GM10847 (cell line): ENCODE measurements around the gene STK24.

ENCODE experiments used
- POLR2A ChIP-seq: IDR thresholded peaks from 2 replicates; pipeline ENCODE4 v1.6.1; 2011; ENCODE audit not compliant: insufficient read length; ENCODE audit errors: extremely low read depth

STK24 gene

DNA sequence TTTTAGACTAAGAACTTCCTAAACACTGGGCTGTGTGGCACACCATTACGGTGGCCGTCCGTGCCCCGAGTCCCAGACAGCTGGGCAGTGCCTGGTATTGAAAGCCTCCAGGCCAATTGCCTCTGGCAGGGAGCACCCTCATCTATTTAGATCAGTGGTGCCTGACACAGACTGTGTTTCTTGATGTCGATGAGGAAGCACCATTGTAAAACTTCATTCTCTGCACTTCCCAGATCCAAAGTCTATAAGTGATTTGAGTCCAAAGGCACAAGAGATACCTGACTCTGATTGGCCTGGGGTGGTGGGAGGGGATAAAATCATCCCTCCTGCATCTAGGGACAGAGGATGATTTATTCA is 8.5 kb upstream of the STK24 start:
- no peak for TF ChIP-seq POLR2A

DNA sequence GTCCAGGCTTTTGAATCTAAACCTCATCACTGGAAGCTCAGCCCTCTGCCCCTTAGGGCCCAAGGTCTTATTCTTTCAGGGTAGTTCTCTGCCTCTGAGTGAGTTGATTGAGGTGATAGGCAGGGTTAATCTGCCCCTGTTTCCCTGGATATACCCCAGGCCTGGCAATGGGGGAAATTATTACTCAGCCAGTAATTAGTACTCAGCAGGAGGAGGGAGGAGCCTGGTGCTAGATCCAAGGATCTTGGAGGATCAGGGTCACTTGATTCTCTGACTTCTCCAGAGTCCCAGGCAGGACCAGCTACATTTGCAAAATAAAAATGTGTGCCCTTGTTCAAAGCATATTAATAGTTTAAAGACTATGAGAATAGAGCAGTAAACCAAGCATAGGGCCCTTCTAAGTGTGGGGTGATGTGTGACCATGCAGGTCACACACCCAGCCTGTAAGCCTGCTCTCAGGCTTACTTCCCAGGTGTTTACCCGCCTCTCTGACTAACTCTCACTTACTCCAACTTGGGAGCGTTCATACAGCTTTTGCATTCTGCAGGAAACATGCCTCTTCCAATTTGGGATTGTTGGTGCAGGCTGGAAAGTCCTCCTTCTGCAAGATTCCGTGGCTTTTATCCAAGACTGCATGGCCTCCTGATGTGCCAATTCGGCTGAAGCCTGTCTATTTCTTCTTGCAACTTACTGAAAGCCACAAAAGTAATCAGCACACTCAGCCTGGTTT is 7.9 kb upstream of the STK24 start:
- no peak for TF ChIP-seq POLR2A

DNA sequence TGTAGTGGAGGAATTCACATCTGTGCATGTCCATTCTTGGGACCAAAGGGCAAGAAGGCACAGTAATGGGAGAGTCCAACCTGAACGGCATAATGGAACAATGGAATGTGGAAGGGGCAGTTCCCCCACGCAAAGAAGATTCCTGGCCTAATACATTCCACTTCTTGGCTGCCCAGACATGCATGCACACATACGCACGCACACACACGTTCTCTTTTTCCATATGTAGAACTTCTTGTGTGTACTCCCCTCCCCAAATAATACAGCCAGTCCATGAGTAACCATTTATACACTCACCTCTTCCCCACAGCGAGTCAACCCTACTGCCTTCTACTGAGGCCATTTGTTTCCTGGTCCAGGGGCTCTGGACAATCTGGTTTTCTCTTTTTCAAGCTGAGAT is 6.0 kb upstream of the STK24 start:
- no peak for TF ChIP-seq POLR2A

DNA sequence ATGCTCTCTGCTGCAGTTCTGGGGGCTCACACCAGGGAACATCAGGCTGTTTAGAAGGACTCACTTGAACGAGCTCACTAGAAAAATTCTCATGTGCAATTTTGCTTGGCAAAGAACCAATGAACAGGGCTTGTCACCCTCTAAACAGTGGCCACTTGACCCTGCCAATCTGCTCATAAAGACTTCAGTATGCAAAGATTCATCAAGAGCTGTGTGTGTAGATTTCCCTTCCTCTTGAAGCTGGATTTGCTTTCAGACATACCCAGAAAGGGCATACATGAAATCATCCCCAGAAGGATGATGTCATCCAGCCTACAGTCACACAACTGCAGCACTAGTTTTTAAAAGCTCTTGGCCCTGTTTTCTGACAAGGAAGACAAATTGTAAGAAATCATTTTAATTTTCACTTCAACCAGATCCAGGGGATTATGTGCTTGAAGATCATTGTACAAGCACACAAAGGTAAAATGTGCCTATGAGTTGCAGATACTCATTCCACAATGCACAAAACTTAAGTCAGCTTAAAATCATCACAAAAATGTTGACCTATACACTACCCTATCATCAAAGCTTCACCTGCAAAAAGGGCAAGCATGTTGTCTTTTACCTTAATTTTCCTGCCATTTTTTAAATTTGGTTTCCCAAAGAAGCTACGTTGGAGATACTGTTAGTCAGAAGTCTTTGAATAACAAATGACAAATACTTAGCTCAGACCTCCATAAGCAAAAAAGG is 5.2 kb upstream of the STK24 start:
- no peak for TF ChIP-seq POLR2A

DNA sequence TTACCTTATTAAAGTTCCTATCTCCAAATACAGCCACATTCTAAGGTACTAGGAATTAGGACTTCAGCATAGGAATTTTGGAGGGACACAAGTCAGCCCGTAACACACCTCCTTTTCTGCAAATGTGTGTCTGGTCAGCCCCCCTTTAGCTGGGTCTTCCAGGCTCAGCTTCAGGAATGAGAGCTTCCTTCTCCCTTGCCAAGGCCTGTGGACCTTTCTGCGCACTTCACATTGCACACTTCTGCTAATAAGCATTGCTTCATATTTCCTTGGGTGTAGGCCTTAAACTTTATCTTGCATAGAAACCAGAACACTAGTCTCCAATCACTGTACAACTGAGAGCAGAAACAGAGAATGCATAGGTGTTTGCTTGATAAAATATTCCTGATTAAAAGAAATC is 4.5 kb upstream of the STK24 start:
- TF ChIP-seq POLR2A, result no peak

DNA sequence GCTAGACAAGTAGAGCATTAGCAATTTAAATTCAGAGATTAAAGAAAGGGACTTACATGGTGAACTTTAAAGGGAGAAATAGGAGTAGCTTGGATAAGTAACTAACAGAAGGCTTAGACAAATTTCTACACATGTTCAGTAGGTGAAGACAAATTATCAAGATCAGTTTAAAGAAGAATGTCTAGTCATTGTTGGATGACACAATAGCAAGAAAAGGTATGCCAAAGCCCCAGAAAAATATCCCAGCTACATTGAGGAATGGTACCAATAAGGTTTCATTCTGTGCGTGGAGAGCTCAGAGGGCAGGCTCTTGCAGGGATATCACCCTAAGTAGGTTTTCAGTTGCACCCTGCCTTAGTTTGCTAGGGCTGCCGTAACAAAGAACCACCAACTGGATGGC is 3.5 kb upstream of the STK24 start:
- no peak for TF ChIP-seq POLR2A

DNA sequence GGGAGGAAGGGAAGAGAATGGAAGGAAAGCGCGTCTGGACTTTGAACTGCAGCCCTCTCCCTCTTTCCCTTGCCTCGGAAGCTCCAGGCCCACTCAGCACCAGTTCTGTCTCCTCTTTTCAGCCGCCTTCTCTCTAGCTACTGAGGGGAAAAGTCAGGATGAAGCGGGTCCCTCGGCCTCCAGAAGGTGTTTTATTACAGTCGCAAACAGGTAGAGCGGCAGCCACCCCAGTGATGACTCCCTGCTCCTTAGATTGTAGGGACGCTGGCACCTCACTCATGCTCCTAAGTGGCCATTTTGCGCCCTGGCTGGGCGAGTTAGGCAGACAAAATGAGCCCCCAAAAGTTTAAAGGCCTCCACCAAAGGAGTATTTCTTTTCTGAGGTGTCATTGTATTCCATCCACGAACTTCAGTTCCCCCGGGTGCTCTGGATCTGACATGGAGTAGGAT is 954 bp upstream of the STK24 start:
- TF ChIP-seq POLR2A, result no peak

DNA sequence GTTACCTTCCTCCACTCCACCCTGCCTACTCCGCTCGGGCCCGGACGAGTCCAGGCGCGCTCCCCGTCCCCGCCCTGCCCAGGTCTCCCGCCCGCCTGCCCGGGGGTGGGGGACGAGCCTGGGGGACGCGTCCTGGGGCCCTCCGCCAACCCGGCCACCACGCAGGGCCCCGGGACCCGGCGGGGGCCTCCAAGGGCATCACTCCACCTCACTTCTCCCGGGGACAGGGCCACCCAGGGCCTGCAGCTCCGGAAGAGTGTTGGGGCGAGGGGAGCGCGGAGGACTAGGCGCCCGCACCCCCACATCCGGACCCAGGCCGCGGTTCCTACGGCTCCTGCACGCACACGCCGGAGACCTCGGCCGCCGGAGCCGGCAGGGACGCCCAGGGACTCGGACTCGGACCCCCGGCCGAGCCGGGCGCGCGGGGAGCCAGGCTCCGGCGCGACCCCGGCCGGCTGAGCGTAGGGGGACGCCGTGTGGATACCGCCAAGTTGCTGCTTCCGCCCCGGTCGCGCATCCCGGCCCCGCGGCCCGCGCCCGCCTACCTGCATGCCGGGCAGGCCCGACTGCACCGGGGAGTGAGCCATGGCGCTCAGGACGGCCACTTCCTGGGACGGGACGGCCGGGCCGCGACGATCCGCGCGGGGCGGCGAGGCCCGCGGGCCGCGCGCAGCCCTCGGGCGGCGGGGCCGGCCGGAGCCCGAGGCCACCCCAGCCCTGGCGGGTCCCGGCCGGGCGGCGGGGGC is 534 bp downstream of the STK24 start:
- TF ChIP-seq POLR2A, result no peak

DNA sequence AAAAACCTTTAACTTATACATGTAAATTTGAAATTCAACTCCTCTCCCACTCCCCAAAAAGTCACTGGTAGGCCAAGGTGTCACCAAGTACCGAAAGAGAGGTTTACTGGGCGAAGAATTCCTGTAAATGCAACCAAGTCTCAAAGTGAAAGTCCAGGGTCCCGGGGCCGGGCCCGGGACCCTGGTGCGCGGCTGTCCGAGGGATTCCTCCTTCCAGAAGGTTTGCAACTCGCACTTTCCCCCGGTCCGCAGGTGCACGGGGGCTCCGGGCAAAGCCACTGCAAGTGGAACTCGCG is 1.1 kb downstream of the STK24 start:
- TF ChIP-seq POLR2A, result no peak

DNA sequence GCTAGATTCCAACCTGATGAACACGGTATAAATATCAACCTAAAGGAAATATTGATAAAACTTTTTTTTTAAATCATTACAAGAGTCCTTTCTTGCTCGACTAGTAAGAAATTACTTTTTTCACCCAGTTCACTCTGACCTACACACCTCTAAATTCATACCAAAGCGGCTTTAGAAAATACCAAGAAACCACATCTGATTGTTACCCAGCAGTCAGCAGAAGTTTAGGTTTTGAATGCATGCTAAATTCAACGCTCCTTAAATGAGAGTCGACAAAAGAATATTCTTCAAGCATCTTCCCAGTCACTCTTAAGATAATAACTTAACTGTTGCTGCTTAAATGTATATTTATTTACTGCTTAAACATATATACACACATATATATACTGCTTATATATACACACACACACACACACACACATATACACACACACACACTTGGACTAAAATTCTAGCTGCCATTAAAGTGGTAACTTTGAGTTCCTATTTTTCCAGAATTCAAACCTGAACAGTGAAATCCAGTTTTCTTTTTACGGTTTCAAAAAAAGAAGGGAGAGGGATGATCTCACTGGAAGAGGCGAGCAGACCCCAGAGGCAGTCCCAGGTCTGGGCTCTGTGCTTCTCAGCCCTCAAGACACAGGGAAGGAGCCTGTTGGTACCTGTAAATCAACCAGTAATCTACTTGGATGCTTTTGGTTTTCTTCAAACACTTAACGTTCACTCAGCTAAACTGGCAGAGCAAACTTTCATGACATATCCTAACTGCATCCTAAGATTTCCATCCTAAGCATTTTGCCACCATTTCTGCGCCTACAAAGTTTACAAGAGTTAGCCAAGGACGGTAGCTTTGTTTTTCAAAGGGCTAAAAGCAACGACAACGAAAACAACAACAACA is 1.7 kb downstream of the STK24 start:
- no peak for TF ChIP-seq POLR2A

DNA sequence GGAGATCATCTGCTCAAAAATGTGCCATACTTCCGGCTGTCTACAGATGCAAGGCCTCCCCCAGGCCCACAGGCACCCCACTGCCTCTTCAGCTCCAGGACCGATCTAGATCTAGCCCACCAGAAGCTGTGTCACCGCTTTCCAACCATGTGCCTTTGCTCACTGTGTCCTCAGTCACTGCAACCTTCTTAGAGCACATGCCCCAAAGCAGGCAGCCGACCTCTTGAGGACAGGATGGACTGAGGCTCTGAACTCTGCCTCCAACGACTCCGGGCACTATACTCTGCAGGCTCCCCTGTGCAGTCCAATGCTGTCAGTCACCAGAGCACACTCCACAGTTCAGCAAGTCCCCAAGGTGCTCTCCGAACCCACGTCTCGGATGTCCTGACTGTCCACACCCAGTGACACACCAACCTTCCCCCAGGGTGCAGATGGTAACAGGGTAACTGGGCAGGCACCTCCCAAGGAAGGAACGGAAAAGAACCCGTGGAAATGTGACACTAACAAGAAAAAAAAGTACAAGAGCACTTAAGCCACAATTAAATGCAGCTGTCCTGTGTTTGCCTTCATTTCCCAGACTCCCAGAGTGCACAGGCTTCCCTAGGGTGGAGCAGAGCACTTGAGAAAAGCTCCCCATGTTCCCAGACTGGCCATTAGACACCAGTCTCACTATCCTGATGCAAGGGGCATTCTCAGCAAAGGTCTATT is 4.8 kb downstream of the STK24 start:
- TF ChIP-seq POLR2A, result no peak

DNA sequence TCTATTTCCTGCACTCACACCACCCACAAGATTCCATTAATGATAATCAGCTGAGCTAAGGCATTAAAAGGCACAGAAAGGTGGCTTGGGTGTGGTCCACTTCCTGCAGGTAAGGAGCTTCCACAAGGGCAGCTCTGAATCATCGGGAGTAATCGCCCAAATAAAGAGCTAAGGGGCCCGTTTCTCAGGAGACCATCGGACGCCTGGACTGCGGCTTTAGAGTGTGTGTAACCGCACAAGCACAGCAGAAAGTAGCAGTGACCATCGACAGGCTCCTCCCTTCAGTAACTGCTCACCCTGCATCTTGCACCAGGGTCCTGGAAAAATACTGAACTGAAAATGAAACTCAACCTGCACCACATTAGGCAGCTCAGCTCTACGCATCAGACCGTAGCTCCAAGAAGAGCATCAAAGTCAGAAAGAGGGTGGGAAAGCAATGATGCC is 6.0 kb downstream of the STK24 start:
- TF ChIP-seq POLR2A, result no peak

DNA sequence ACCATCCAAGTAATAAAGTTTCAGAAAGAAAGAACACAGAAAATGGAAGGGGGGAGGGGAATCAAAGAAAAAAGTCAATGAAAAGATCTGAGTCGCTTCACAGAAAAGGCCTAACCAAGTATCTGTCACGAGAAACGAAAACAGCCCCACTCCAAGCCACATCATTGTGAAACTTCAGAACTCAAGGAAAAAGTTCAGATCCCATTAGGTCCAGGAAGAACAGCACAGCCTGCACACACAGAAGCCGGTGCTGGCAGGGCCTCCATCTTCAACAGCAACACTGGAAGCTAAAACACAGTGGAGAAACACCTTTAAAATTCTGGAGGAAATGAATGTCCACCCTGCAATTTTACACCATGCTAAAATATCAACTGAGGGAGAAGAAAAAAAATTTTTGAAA is 8.0 kb downstream of the STK24 start:
- TF ChIP-seq POLR2A, result no peak

DNA sequence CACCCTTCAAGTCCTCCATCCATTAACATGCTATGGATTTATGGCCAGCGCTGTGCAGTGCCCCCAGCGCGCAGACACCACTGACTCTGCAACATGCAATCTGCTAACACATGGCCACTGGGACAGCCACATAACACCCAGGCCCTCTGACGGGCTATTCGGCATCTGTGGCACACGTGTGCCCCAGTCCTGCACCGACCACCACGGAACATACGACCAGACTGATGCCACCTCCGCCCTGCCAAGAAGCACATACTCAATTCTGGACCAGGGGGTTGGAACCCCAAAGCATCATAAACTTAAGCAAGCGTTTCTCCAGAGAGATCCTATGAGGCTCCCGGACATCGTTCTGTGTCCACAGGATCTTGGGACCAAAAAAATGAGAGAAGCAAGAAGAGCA is 9.8 kb downstream of the STK24 start:
- no peak for TF ChIP-seq POLR2A
